NCI-H345 (cell line): ENCODE results near the gene TTC39B.
A peak's percentile ranks its signal among the peaks of the same experiment; 100 is the strongest.

ENCODE experiments used
- DNase-seq: peaks from one replicate; lab custom pipeline; 2025; lab: John Stamatoyannopoulos, UW

Gene TTC39B

GRCh38 chr9:15225564-15226126 lies 81.4 kb downstream of the TTC39B start:
- DNase-seq: no peak

DNA sequence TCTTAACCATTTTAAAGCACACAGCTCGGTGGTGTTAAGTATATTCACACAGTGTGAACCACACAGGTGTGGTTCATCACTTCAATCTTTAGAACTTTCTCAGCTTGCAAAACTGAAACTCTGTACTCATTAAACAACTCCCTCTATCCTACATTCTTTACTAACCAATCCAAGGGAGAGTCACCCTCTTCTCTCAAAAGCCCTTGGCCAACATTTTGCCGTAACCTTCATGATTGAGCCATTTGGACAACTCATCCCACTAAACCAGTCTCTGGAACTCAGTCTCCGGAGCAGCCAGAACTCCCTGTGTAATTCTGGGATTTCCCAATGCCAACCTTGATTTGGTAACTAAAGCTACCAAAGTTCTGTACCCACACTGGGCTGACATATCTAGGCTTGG lies 84.7 kb downstream of the TTC39B start:
- DNase-seq: no peak

- no peak for DNase-seq
These were observed 85.3 kb downstream of the TTC39B start for GRCh38 chr9:15221746-15222145.

- no peak for DNase-seq
These were observed 86.2 kb downstream of the TTC39B start for GRCh38 chr9:15220658-15221318.

DNA sequence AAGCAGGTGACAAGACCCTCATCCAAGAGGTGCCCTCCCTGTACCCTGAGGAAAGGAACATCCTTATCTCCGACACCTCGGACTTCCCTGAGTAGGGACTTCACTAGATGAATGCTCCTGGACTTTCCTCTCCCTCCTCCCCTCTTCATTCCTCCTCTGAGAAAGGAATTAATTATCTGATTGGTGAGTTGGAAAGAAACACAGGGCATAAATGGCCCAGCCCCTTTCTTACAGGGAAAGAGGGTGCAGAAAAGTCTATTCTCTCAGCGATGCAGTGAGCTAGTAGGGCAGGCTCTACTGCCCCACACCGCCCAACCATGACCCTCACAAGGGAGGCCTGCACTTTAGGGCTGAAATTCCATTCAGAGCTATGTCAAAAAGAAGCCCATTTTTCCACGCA lies 87.5 kb downstream of the TTC39B start:
- no peak for DNase-seq

GRCh38 chr9:15218994-15219393 lies 88.0 kb downstream of the TTC39B start:
- DNase-seq: no peak

GRCh38 chr9:15213249-15213648 lies 93.8 kb downstream of the TTC39B start:
- no peak for DNase-seq

DNA sequence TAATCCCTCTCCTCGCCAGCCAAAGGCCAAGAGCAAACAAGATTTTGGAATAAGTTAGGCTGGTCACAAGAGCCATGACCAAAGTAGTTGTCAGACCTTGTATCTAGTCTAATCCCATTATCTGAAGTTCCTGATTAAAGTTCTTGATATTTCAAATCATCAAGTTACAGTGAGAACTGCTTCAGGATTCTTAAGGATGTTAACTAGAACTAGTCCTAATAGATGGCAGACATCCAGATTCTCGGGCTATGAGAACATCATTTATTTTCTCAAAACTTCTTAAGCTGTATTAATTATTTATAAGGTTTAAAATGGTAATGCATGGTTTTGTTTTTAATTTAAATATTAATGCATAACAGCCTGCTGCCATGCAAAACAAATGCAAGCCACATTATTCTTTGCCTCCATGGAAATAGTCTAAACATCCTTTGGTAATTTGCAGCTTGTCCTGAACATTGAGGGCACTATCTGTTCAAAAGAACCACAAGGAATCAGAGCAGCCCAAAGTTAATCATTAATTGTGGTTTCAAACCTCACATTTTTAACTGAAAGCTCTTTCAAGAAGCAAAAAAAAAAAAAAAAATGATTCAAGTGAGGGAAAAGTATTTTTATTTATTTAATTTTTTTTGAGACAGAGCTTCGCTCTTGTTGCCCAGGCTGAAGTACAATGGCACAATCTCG lies 95.1 kb downstream of the TTC39B start:
- no peak for DNase-seq

- DNase-seq: peak; percentile 69
These were observed 95.7 kb downstream of the TTC39B start for GRCh38 chr9:15211160-15211814.

DNA sequence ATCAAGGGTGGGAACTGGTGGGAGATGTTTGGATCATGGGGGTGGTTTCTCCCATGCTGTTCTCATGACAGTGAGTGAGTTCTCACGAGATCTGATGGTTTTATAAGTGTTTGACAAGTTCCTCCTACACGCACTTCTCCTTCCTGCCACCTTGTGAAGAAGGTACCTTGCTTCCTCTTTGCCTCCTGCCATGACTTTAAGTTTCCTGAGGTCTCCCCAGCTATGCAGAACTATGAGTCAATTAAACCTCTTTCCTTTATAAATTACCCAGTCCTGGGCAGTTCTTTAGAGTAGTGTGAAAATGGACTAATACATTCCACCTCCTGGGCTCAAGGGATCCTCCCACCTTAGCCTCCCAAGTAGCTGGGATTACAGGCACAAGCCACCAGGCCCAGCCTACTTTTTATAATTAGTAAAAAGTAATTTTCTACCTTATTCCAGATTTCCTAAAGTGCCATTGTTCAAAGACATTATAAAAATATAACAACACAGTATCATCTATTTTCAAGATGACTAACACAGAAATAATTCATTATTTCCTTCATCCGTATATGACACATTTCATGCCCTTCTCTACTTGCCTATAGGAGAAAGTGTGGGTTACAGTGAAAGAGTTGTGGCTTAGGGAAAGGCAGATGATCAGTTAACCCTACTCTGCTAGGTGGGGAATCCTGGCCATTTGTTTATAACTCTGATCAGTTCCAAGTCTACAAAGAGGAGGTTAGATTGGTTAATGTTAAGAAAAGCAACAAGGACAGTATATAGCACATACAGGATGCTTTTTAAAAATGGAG lies 99.9 kb downstream of the TTC39B start:
- no peak for DNase-seq

GRCh38 chr9:15205632-15206420 lies 101.2 kb downstream of the TTC39B start:
- DNase-seq: no peak

DNA sequence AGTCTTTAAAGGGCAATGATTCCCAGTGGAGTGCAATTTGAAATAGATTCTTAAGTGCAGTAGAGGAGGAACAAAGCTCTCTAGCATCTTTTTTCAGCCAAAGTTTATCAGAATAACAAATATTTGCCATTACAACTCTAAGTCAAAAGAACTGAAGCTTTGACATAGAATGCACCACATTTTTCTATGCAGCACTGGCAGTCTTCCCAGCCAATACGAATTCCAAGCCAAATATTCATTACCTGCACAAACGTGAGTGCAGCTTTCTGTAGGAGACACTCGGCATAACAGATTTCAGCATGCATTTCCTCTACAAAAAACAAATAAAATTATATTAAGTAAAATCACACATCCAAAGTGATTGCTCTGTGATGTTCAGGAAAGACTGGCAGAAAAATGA lies 103.4 kb downstream of the TTC39B start:
- no peak for DNase-seq

- DNase-seq: no peak
These were observed 106.9 kb downstream of the TTC39B start for GRCh38 chr9:15200111-15200510.

- DNase-seq: no peak
These were observed 114.2 kb downstream of the TTC39B start for GRCh38 chr9:15192856-15193255.

DNA sequence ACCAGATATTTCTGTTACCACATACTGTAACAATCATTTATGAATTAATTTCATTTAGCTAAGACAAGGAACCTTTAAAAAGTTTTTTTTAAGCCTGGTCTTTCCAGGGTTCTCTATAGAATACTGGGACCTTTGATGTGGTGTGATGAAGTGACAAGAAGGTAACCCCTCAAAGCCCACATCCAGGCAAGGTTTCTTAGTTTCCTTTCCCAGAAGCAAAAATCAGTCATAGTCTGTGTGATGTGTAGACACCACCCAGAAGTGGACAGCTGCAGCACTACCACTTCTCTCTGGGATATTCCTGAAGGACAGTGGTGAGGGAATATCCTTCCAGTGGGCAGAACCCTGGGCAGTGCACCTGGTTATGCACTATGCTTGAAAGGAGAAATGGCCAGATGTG lies 115.6 kb downstream of the TTC39B start:
- no peak for DNase-seq

DNA sequence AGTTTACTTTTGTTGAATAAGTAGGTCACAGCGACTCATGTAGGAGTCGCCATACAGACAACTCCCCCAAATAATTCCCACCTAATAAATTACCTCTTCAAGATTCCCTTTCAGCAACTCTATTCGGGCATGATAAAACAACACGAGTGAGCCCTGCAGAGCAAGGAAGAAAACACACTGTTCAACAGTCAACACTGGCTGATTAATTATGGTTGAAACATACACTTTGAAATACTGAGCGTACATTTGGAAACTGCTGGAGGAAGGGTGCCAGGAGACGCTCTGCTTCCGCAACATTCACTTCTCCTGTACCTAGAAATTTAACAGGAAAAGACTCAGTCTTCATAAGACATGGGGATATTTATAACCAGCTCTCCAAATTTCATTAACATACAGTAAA lies 117.5 kb downstream of the TTC39B start:
- DNase-seq: no peak

DNA sequence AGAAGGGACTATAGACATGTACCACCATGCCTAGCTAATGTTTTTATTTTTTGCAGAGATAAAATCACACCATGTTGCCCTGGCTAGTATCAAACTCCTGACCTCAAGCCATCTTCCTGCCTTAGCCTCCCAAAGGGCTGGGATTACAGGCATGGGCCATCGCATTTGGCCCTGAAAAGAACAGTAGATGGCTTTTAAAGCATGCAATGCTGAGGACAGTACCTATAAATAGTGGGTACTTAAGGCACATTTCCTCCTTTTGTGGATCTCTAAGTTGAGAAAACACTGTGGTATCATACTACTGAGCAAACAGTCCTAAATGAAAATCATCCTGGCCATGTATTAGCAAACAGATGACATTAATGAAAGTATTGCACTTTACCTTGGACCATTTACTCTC lies 119.4 kb downstream of the TTC39B start:
- peak; percentile 33 for DNase-seq

DNA sequence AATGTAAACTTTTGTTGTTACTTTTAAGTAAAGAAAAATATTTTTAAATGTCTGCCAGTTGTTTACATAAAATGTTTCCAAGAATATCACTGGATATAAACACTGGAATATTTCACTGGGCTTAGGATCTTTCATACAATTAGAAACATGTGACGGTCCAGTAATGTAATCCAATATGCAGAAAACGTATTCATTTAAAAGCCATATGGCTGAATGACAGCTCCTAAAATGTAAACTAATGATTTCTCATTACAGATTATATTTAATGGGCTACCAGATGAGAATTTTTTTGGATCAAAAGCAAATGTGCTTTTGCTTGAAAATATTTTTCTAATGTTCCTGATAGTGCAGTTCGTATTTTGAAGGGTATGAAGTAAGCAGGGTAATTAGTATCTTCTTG lies 124.3 kb downstream of the TTC39B start:
- DNase-seq: no peak

GRCh38 chr9:15182101-15182551 lies 124.9 kb downstream of the TTC39B start:
- DNase-seq: peak; percentile 86

- DNase-seq: no peak
These were observed 126.9 kb downstream of the TTC39B start for GRCh38 chr9:15180124-15180523.

GRCh38 chr9:15178631-15179030 lies 128.4 kb downstream of the TTC39B start:
- DNase-seq: no peak
